DMS153 treated with DMSO at 0.1 percent for 48 hours (cell line): Measurements from ENCODE around the gene ALDH1A2.
"Not testable (repeated sequence)": the region's sequence is repeated elsewhere in the genome, so short reads cannot be mapped to it uniquely, and the experiment has no call there.

Source experiments
- DNase-seq: peaks from one replicate; lab custom pipeline; 2025; ENCODE audit not compliant: unreplicated experiment; lab: John Stamatoyannopoulos, UW

ALDH1A2 gene

GRCh38 chr15:58043192-58043903 lies 22.2 kb downstream of the ALDH1A2 start:
- no peak for DNase-seq

- no peak for DNase-seq
Measured at GRCh38 chr15:58042006-58042405, 23.5 kb downstream of the ALDH1A2 start.

DNA sequence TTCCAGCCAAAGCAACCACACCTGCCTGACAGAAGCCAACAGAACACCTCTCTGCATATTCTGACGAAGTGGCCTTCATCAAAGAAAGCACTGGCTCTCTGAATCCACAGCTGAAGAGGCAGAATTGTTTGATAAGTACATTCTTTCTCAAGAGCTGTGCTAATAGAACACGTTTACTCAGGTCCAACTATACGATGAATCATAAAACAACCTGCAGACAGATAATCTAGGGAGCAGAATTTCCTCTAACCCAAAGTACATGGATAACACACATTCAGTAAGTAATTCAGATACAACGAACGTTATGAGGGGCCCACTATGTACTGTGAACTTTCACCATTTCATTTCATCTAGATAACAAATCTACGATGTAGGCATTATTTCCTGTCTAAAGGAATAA lies 25.4 kb downstream of the ALDH1A2 start:
- DNase-seq: no peak

DNA sequence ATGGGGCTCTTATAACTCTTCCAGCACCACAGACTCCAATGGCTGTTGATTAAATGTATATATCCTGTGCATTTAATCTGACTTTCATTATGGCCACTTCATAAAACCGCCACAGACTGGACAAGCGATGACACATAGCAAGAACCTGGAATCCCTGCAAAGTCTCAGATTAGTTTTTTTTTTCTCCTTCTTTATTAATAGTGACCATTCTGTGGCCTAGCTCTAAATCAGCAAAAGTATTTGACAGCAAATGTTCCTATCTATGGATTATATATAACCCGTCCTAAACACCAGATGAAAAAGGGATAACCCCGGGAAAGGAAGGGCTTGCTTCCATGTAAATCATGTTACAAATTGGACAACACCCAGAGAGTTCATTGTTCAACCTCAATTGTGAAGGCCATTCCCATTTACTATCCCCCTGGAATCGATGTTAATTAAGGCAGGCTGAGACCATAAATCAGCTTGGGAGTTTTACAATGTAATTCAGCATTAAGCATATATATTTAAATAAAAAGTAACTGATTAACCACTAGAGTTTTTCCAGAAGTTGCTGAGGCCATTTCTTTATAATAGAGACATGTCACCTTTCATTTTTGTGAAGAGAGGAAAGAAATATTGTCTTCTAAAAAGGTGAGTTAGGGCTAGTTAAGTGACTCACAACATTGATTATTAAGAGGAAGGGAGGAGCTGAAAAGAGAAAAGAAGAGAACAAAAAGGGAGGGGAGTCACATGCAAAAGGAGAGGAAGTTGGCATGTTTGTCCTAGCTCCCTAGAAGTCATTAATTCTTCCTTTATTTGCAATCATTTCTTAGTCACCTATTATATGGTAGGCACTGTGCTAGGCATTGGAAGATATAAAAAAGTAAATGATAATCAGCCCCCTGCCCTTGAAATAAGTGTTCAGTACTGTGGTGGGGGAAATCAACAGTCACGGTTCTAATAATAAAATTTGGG lies 26.2 kb downstream of the ALDH1A2 start:
- peak; percentile 5 for DNase-seq

GRCh38 chr15:58038426-58039078 lies 27.0 kb downstream of the ALDH1A2 start:
- DNase-seq: peak; percentile 17

DNA sequence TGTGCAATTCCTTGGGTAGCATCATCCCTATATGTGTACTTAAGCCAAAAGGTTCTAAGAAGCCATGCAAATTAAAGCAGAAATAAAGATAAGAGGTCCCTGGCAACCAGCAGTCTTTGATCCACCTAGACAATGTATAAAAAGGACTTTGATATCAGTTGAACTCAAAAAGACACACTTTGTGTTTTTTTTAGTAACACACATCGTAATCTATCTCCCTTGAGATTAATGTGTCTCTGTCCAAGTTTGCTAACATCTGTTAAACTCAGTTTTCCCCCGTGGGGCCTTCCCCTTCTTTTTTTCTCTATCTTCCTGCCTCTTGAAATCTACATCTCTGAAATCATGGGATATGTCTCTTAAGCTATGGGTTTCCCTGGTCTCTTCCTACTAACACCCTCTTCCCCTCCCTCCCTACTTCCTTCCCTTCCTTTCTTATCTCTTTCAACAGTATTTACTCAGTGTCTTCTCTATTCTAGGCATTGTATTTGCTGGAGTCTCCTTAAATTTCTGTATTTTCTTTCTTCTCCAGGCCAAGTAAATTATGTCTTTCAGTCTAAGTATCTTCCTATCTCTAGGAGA lies 27.7 kb downstream of the ALDH1A2 start:
- no peak for DNase-seq

GRCh38 chr15:58036579-58036978 lies 28.9 kb downstream of the ALDH1A2 start:
- DNase-seq: no peak

DNA sequence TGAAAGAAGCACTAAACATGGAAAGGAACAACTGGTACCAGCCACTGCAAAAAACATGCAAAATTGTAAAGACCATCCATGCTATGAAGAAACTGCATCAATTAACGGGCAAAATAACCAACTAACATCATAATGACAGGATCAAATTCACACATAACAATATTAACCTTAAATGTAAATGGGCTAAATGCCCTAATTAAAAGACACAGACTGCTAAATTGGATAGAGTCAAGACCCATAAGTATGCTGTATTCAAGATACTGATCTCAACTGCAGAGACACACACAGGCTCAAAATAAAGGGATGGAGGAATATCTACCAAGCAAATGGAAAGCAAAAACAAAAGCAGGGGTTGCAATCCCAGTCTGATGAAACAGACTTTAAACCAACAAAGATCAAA lies 37.1 kb downstream of the ALDH1A2 start:
- DNase-seq: not testable (repeated sequence)

DNA sequence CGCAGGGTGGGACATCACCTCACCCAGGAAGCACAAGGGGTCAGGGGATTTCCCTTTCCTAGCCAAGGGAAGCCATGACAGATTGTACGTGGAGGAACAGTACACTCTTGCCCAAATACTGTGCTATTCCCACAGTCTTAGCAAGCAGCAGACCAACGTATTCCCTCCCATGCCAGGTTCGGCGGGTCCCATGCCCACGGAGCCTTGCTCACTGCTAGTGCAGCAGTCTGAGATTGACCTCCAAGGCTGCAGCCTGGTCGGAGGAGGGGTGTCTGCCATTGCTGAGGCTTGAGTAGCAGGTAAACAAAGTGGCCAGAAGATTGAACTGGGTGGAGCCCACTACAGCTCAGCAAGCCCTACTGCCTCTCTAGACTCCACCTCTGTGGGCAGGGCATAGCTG lies 39.0 kb downstream of the ALDH1A2 start:
- no peak for DNase-seq

GRCh38 chr15:58026051-58026450 lies 39.5 kb downstream of the ALDH1A2 start:
- no peak for DNase-seq

- DNase-seq: no peak
Measured at GRCh38 chr15:58021332-58022230, 43.9 kb downstream of the ALDH1A2 start.

GRCh38 chr15:58019503-58020376 lies 45.8 kb downstream of the ALDH1A2 start:
- DNase-seq: no peak

DNA sequence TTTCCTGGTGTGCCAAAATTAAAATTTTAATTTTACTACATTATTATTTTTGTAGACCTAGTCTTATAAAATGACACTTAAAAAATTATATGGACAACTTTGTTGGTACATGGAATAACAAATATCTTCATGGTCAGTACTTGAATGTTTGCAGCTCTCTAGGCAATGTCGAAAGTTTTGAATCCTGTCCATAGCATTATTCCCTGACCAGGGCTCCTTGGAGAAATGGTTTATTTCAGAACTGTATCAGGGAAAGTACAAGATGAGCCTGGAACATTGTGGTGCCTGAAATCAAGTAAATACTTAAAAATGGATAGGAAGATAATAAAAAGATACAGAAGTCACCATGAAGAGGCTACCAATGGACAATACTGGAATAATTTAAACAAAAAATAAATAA lies 47.6 kb downstream of the ALDH1A2 start:
- DNase-seq: no peak

DNA sequence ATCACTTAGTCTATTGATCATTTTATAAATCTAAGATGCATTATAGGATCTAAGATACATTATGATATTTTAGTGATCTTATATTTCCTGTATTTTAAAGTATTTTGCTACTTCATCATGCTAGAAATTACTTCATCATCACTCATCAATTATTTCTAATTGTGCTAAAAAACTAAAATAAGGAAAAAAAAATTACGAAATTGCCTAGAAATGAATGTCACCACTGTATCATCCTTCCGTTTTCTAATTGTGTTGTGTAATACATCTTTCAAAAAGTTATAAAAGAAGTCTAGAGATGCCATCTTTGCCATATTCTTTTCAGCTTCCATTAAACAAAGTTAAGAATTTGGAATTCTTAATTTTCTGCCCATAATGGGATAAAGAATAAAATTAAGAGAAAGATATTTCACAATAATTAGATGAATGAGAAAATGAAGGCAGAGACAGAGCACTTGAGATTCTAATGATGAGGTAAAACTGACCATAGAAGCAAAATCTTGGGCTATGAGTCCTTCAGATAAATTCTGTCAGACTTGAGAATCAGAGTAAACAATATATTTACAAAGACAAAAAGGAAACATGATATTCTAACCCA lies 48.8 kb downstream of the ALDH1A2 start:
- DNase-seq: no peak

GRCh38 chr15:58015565-58015964 lies 49.9 kb downstream of the ALDH1A2 start:
- no peak for DNase-seq

GRCh38 chr15:58014470-58014869 lies 51.0 kb downstream of the ALDH1A2 start:
- DNase-seq: no peak

- DNase-seq: no peak
Measured at GRCh38 chr15:58014040-58014439, 51.5 kb downstream of the ALDH1A2 start.

GRCh38 chr15:58010983-58011382 lies 54.5 kb downstream of the ALDH1A2 start:
- DNase-seq: no peak

- DNase-seq: no peak
Measured at GRCh38 chr15:58003810-58004209, 61.7 kb downstream of the ALDH1A2 start.
